ENCODE measurements around the gene HDAC4.
"Not testable (repeated sequence)": the region's sequence is repeated elsewhere in the genome, so short reads cannot be mapped to it uniquely, and the experiment has no call there.

HDAC4 gene

GRCh38 chr2:239038773-239039478 is 361.9 kb downstream of the HDAC4 start:
- TF ChIP-seq CTCF (IDR thresholded peaks at IDR 0.05; ENCODE audit: borderline replicate concordance, control extremely low read depth, extremely low read depth, insufficient read depth, missing control alignments): no peak
- in situ Hi-C loops (cut with MboI; ENCODE audit: low sequenced_read_pairs, unreplicated experiment): loop anchor here (25.0 kb wide), 1 partner anchor 948 kb away; no protein-coding TSS in a partner anchor
- DNase-seq (ENCODE audit: low spot score): no peak

GRCh38 chr2:239038284-239038683 is 362.5 kb downstream of the HDAC4 start:
- not testable (repeated sequence) for DNase-seq (ENCODE audit: low spot score)
- in situ Hi-C loops (cut with MboI; ENCODE audit: low sequenced_read_pairs, unreplicated experiment): loop anchor here (25.0 kb wide), 1 partner anchor 949 kb away; no protein-coding TSS in a partner anchor

- no peak for TF ChIP-seq CTCF (IDR thresholded peaks at IDR 0.05; ENCODE audit: borderline replicate concordance, control extremely low read depth, extremely low read depth, insufficient read depth, missing control alignments)
- in situ Hi-C loops (cut with MboI; ENCODE audit: low sequenced_read_pairs, unreplicated experiment): loop anchor here (25.0 kb wide), 1 partner anchor 950 kb away; no protein-coding TSS in a partner anchor
- no peak for DNase-seq (ENCODE audit: low spot score)
These were observed 363.3 kb downstream of the HDAC4 start for GRCh38 chr2:239037559-239037910.

GRCh38 chr2:239036819-239037558 is 363.8 kb downstream of the HDAC4 start:
- in situ Hi-C loops (cut with MboI; ENCODE audit: low sequenced_read_pairs, unreplicated experiment): loop anchor here (25.0 kb wide), 1 partner anchor 950 kb away; no protein-coding TSS in a partner anchor
- TF ChIP-seq CTCF (IDR thresholded peaks at IDR 0.05; ENCODE audit: borderline replicate concordance, control extremely low read depth, extremely low read depth, insufficient read depth, missing control alignments): no peak
- no peak for DNase-seq (ENCODE audit: low spot score)

- in situ Hi-C loops (cut with MboI; ENCODE audit: low sequenced_read_pairs, unreplicated experiment): loop anchor here (25.0 kb wide), 1 partner anchor 951 kb away; no protein-coding TSS in a partner anchor
- TF ChIP-seq CTCF (IDR thresholded peaks at IDR 0.05; ENCODE audit: borderline replicate concordance, control extremely low read depth, extremely low read depth, insufficient read depth, missing control alignments): no peak
- DNase-seq (ENCODE audit: low spot score): no peak
These were observed 364.7 kb downstream of the HDAC4 start for GRCh38 chr2:239035997-239036731.

GRCh38 chr2:239035361-239035814 is 365.4 kb downstream of the HDAC4 start:
- peak; percentile 92 for TF ChIP-seq CTCF (IDR thresholded peaks at IDR 0.05; ENCODE audit: borderline replicate concordance, control extremely low read depth, extremely low read depth, insufficient read depth, missing control alignments)
- peak; percentile 93 for DNase-seq (ENCODE audit: low spot score)
- in situ Hi-C loops (cut with MboI; ENCODE audit: low sequenced_read_pairs, unreplicated experiment): loop anchor here (25.0 kb wide), 1 partner anchor 952 kb away; no protein-coding TSS in a partner anchor

Data from GM13976 (cell line).